ENCODE data around the gene ARMC9. TPM values are rescaled to one million over a fixed set of nuclear protein-coding genes. Genes with fewer than 3 reads are reported as not detected.
"Not testable (repeated sequence)": the region's sequence is repeated elsewhere in the genome, so short reads cannot be mapped to it uniquely, and the experiment has no call there.

The ARMC9 gene
- total and polyA plus RNA-seq, 3 donors from 2014 or later = 35.0 to 49.7 (median 47.5) TPM

DNA sequence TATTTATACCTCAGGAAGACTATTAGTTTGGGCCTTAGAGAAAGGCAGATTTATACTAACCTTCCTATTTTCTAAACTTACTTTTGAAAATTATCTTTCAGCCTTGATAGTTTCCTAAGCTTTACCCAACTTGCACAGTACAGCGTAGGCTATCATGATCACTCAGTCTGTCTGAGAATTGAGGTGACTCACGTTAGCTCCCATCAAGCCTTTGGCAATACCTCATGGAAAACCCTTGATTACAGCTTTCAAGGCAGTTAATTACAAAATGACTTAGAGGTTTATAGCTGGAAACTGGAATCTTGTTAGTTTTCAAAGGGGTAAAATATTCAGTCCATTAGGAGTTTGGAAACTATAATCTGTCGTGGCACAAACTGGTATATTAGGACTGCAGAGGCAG is 26.4 kb upstream of the ARMC9 start:
- no peaks in the 10 kb centered on the region for H3K4me1 ChIP-seq
- no peaks in the 10 kb centered on the region for H3K27me3 ChIP-seq
- WGBS, 2 donors = 88 to 92% methylated on average over 3 of the region's 3 CpGs
- no peak overlapping the region for H3K4me3 ChIP-seq
- DNase-seq = no peak
- no peaks in the 10 kb centered on the region for H3K36me3 ChIP-seq (ENCODE audit: low read depth, missing control alignments)
- H3K9me3 ChIP-seq = no peaks in the 10 kb centered on the region
- no peak for TF ChIP-seq POLR2A (IDR thresholded peaks at IDR 0.05)
- TF ChIP-seq, protein P1, sequence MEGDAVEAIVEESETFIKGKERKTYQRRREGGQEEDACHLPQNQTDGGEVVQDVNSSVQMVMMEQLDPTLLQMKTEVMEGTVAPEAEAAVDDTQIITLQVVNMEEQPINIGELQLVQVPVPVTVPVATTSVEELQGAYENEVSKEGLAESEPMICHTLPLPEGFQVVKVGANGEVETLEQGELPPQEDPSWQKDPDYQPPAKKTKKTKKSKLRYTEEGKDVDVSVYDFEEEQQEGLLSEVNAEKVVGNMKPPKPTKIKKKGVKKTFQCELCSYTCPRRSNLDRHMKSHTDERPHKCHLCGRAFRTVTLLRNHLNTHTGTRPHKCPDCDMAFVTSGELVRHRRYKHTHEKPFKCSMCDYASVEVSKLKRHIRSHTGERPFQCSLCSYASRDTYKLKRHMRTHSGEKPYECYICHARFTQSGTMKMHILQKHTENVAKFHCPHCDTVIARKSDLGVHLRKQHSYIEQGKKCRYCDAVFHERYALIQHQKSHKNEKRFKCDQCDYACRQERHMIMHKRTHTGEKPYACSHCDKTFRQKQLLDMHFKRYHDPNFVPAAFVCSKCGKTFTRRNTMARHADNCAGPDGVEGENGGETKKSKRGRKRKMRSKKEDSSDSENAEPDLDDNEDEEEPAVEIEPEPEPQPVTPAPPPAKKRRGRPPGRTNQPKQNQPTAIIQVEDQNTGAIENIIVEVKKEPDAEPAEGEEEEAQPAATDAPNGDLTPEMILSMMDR (IDR thresholded peaks at IDR 0.05) = no peak
- intact Hi-C loops (cut with DNase I; ENCODE audit: low total_unique reads) = no loop called here
- no peak overlapping the region for H3K27ac ChIP-seq

DNA sequence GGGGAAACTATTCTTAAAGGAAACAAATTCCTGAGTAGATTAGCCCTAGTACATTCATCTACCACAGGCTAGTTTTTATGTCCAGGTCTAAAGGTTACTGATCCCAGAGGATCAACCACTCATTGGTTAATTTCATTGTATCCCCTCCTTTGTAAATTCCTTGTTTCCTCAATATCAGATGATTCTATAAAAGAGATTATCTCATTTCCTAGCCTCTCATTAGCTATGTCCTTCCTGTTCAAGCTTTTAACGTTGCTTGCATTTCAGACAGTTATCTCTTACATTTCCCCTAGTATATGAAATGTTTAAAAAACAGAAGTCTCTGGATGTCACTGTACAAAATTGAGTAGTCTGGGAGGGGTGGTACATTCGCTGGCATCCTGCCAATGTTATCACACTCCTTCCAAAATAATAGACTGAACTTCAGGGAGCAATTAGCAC is 24.2 kb upstream of the ARMC9 start:
- intact Hi-C loops (cut with DNase I; ENCODE audit: low total_unique reads) = no loop called here
- H3K36me3 ChIP-seq (ENCODE audit: low read depth, missing control alignments) = no peaks in the 10 kb centered on the region
- H3K27me3 ChIP-seq = no peaks in the 10 kb centered on the region
- H3K4me3 ChIP-seq = no peak overlapping the region
- no peaks in the 10 kb centered on the region for H3K9me3 ChIP-seq
- H3K27ac ChIP-seq = no peak overlapping the region
- TF ChIP-seq, protein P1 (IDR thresholded peaks at IDR 0.05) = no peak
- no peak for TF ChIP-seq POLR2A (IDR thresholded peaks at IDR 0.05)
- H3K4me1 ChIP-seq = no peaks in the 10 kb centered on the region
- no peak for DNase-seq
- 31 to 34% methylated on average over 2 of the region's 2 CpGs for WGBS, 2 donors

DNA sequence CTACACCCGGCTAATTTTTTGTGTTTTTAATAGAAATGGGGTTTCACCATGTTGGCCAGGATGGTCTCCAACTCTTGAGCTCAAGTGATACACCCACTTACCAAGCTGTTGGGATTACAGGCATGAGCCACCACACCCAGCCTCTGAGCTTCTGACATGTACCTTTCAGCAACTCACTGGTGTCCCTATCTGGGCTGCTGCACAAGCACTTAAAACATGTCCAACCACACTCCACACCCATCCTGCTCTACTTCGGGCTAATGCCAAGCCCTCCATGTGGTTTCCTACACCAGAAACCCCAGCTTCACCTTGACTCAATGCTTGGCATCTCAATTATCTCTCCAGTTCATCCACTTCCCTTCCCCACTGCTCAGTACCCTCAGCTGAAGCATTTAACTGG is 22.4 kb upstream of the ARMC9 start:
- Histone ChIP-seq H3K36me3 (ENCODE audit: low read depth, missing control alignments) (no peaks in the 10 kb centered on the region), H3K4me1 (peaks cover 3% of the 10 kb centered on the region), H3K9me3 (no peaks in the 10 kb centered on the region), H3K4me3 (no peak overlapping the region), H3K27me3 (no peaks in the 10 kb centered on the region), H3K27ac (no peak overlapping the region)
- DNase-seq = no peak
- WGBS, 2 donors = 90 to 92% methylated on average over 2 of the region's 2 CpGs
- TF ChIP-seq, protein P1 (IDR thresholded peaks at IDR 0.05) = no peak
- no peak for TF ChIP-seq POLR2A (IDR thresholded peaks at IDR 0.05)
- intact Hi-C loops (cut with DNase I; ENCODE audit: low total_unique reads) = no loop called here

DNA sequence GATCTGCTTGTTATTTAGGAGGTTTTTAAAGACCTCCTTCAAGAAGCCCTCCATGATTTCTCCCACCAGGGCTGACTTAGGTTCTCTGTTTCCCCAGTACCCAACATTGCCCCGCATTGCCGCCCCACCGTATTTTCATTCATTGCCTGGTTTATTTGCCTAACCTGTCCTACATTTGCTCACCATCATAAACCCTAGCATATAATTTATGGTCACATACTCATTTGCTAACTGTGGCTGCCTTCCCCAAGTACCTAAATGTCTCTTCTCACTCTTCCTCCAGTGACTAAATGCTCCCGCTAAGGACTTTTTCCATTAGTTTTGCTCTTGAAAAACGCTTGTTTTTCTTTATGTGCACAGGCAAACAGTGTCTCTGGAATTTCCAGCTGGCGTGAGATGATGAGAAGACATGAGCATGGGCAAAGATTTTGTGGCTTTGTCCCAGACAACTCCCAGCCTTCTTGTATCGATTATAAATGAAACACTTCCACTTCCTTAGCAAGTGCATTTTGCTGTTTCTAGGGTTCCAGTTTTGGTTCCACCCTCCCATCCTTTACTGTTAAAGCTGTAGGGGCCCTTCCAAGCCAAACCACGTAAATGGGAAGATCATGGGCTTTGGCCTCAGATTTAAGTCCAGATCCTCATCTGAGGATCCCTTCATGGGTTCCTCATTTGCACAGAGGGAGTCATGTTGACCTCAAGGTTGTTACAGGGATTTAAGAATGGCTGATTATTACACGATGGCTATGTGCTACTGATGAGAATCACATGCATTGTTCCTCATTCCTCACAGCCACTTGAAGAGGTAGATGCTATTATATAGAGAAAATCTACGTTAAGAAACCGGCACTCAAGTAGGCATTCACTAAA is 21.0 kb upstream of the ARMC9 start:
- WGBS, 2 donors = 90 to 91% methylated on average over 11 of the region's 11 CpGs
- no peak for DNase-seq
- H3K36me3 ChIP-seq (ENCODE audit: low read depth, missing control alignments) = no peaks in the 10 kb centered on the region
- no peaks in the 10 kb centered on the region for H3K27me3 ChIP-seq
- no peak overlapping the region for H3K27ac ChIP-seq
- intact Hi-C loops (cut with DNase I; ENCODE audit: low total_unique reads) = no loop called here
- TF ChIP-seq, protein P1 (IDR thresholded peaks at IDR 0.05) = no peak
- H3K9me3 ChIP-seq = no peaks in the 10 kb centered on the region
- H3K4me3 ChIP-seq = no peak overlapping the region
- H3K4me1 ChIP-seq = peaks cover 3% of the 10 kb centered on the region

DNA sequence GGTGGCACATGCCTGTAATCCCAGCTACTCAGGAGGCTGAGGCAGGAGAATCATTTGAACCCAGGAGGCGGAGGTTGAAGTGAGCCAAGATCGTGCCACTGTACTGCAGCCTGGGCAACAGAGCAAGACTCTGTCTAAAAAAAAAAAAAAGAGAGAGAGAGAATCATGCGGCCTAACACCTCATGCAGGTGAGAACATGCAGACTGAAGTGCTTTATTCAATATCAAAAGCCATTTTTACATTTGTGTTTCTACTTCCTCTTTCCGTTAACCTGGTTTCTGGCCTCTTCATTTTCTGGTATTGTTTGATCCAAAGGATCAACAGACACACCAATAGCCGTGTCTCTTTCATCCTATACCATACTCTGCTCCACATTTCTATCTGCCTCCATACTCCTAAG is 19.6 kb upstream of the ARMC9 start:
- WGBS, 2 donors = 90 to 97% methylated on average over 5 of the region's 5 CpGs
- not testable (repeated sequence) for H3K27ac ChIP-seq, DNase-seq

More for the DNA sequence above, 19.6 kb upstream of the ARMC9 start:
- H3K27me3 ChIP-seq; H3K36me3 ChIP-seq (ENCODE audit: low read depth, missing control alignments); H3K9me3 ChIP-seq; intact Hi-C loops (cut with DNase I; ENCODE audit: low total_unique reads); H3K4me3 ChIP-seq; H3K4me1 ChIP-seq: not testable (repeated sequence)

All from testis (tissue), 3 donors.